K562 (cell line): ENCODE measurements around the gene ABHD8. TPM values are rescaled to one million over a fixed set of nuclear protein-coding genes. Genes with fewer than 3 reads are reported as not detected.

Source experiments
- KLF1 ChIP-seq: fragments of 450-650 bp; IDR thresholded peaks from 2 replicates; pipeline ENCODE4 v1.6.1; 2016; ENCODE audit warnings: missing genetic modification characterization, missing compliant biosample characterization
- LCOR ChIP-seq: sonication (generic); formaldehyde crosslinking; IDR thresholded peaks from 2 replicates; pipeline ENCODE4 v1.8.0; 2022; ENCODE audit warnings: mild to moderate bottlenecking, missing genetic modification reagents
- RB1 ChIP-seq: fragments of 450-650 bp; IDR thresholded peaks from 2 replicates; pipeline ENCODE4 v1.6.1; 2017; ENCODE audit warnings: low read depth, mild to moderate bottlenecking
- SUPT5H ChIP-seq: fragments of 450-650 bp; IDR thresholded peaks from 2 replicates; pipeline ENCODE4 v1.6.1; 2016
- TEAD1 ChIP-seq, 2 experiments: fragments of 450-650 bp in 1 of 2; sonication (generic) in 1 of 2; formaldehyde crosslinking; IDR thresholded peaks; 2 replicates each; pipeline versions ENCODE4 v1.4.0 to v1.8.0; 2020 to 2022; ENCODE audit warnings: mild to moderate bottlenecking in 2 of 2, missing genetic modification reagents in 1 of 2
- TRIM24 ChIP-seq, 2 experiments: fragments of 450-650 bp; IDR thresholded peaks; 2 replicates each; pipeline ENCODE4 v1.6.1; 2016
- ZNF12 ChIP-seq: sonication (generic); formaldehyde crosslinking; IDR thresholded peaks from 2 replicates; pipeline ENCODE4 v1.4.0; 2020; ENCODE audit warnings: mild to moderate bottlenecking, missing genetic modification reagents
- ZNF347 ChIP-seq: fragments of 450-650 bp; formaldehyde crosslinking; IDR thresholded peaks from 2 replicates; pipeline ENCODE4 v1.4.0; 2020; ENCODE audit warnings: low read depth, mild to moderate bottlenecking, moderate library complexity
- polyA plus RNA-seq, 8 experiments: library from polyadenylated mRNA; depleted of rRNA in 4 of 8; stranded (reverse) in 5 of 8; unstranded in 3 of 8; fragments of >200 nt; fragmentation: Nextera tagmentation in 2 of 8; fragmentation: Illumina TruSeq in 1 of 8; extraction: Ambion mirVana in 2 of 8; extraction: Trizol in 1 of 8; gene quantifications; 2 replicates each; pipeline versions ENCODE4 v1.2.1 to v1.2.3, GENCODE V29; 2011 to 2014; ENCODE audit warnings: inconsistent platforms in 1 of 8, missing spikeins in 1 of 8
- total RNA-seq, 7 experiments: library from RNA; depleted of rRNA in 6 of 7; stranded (reverse); fragments of >200 nt in 6 of 7; fragmentation: Illumina TruSeq in 2 of 7; extraction: Trizol in 2 of 7; gene quantifications; 2 replicates each; pipeline versions ENCODE4 v1.2.1 to v1.2.3, GENCODE V29; 2011 to 2021; ENCODE audit warnings: low replicate concordance in 1 of 7
- TF ChIP-seq, protein P1 (sequence below), 2 experiments: fragments of 450-650 bp; IDR thresholded peaks; 2 replicates each; pipeline ENCODE4 v1.6.1; 2016; ENCODE audit warnings: mild to moderate bottlenecking in 2 of 2, borderline replicate concordance in 1 of 2, low read depth in 1 of 2, moderate library complexity in 1 of 2
- TF ChIP-seq, protein P2 (sequence below): sonication (generic); formaldehyde crosslinking; IDR thresholded peaks from 2 replicates; pipeline ENCODE4 v1.8.0; 2022; ENCODE audit warnings: missing genetic modification reagents, mild to moderate bottlenecking, moderate library complexity, borderline replicate concordance
- TF ChIP-seq, protein P3 (sequence below): fragments of 450-650 bp; formaldehyde crosslinking; IDR thresholded peaks from 2 replicates; pipeline ENCODE4 v1.4.0; 2022; ENCODE audit warnings: mild to moderate bottlenecking, moderate library complexity
- TF ChIP-seq, protein P4 (sequence below): fragments of 200-800 bp; sonication (Bioruptor generic); IDR thresholded peaks from 2 replicates; pipeline ENCODE4 v1.6.1; 2017; ENCODE audit warnings: missing genetic modification characterization, missing compliant biosample characterization
- TF ChIP-seq, protein P5 (sequence below): fragments of 450-650 bp; IDR thresholded peaks from 2 replicates; pipeline ENCODE4 v1.6.1; 2016; ENCODE audit warnings: borderline replicate concordance

ABHD8 gene
- total and polyA plus RNA-seq, 9 of the 15 experiments (the other 6 are each of a cell fraction or from before 2014, with no cell fraction given): 0.04 to 6.6 (median 2.0) TPM; not detected in 1

DNA sequence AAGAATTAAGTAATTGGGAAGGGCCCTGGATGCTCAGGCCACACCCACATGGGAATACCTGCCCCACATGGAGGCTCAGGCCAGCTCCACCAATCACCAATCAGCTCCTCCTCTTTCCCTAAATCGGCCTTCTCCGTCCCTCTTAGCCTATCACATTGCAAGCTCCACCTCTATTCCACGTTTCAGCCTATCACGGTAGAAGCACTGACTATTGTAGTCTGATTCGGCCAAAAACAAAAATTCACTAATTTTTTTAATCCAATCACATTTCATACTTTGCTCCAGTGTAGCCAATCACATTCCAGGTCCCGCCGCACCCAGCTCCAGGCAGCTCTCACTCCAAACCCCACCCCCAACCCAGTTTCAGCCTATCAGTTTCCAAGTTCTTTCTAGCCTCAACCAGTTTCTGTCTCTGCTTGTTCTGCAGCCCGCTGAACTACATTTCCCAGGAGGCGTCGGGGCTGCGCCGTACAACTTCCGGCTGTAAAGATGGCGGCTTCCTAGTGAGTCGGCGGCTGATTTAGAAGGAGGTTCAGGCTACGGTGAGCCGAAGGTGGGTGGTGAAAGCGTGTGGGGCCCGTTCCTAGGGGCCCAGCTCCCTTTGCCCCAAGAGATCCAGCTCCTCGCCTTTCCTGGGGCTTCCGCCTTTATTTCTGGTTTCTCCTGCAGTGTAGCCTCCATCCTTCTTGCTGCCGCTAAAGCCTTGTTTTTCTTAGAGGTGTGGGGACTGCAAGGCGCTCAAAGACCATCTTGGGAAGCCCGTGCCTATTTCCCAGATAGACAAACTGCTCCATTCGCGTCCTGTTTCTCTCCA lies 36.0 kb downstream of the ABHD8 start, which contains the start of gene BABAM1 (continued):
- TF ChIP-seq, protein P1, sequence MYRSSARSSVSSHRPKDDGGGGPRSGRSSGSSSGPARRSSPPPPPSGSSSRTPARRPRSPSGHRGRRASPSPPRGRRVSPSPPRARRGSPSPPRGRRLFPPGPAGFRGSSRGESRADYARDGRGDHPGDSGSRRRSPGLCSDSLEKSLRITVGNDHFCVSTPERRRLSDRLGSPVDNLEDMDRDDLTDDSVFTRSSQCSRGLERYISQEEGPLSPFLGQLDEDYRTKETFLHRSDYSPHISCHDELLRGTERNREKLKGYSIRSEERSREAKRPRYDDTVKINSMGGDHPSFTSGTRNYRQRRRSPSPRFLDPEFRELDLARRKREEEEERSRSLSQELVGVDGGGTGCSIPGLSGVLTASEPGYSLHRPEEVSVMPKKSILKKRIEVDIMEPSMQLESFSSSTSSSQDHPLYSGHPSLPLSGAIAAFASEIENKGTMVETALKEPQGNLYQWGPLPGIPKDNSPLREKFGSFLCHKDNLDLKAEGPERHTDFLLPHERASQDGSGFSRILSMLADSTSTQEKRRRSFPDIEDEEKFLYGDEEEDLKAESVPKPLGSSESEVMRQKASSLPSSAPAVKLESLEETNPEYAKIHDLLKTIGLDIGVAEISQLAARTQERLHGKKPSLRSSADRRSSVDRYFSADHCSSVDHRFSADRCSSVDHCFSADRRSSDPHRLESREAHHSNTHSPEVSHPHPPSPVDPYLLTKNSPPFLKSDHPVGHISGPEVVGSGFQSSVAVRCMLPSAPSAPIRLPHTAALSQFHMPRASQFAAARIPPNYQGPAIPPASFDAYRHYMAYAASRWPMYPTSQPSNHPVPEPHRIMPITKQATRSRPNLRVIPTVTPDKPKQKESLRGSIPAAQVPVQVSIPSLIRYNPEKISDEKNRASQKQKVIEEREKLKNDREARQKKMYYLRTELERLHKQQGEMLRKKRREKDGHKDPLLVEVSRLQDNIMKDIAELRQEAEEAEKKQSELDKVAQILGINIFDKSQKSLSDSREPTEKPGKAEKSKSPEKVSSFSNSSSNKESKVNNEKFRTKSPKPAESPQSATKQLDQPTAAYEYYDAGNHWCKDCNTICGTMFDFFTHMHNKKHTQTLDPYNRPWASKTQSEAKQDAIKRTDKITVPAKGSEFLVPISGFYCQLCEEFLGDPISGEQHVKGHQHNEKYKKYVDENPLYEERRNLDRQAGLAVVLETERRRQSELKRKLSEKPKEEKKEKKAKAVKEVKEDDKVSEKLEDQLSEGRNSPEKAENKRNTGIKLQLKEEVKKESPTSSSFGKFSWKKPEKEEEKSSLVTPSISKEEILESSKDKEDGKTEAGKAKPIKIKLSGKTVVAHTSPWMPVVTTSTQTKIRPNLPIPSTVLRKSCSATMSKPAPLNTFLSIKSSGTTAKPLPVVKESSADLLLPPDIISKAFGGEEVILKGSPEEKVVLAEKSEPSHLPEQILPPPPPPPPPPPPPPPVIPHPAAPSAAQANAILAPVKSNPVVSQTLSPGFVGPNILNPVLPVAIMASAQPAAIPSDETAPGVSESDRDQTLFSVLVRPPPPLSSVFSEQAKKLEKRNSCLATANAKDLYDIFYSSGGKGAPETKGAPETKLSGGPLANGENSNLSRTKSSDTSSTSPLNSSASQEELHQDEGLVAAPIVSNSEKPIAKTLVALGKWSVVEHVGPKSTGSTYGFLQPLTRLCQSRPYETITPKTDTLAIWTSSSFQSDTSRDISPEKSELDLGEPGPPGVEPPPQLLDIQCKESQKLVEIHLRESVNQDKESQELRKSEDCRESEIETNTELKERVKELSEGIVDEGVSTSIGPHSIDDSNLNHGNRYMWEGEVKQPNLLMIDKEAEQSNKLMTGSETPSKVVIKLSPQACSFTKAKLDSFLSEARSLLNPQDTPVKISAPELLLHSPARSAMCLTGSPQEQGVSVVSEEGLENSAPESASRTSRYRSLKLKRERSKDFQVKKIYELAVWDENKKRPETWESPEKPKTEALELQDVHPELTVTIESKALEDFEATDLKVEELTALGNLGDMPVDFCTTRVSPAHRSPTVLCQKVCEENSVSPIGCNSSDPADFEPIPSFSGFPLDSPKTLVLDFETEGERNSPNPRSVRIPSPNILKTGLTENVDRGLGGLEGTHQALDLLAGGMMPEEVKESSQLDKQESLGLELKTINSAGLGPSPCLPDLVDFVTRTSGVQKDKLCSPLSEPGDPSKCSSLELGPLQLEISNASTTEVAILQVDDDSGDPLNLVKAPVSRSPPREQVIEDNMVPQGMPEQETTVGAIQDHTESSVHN (IDR thresholded peaks at IDR 0.05; ENCODE audit: borderline replicate concordance in 1 of 2, low read depth in 1 of 2): no peak
- TF ChIP-seq, protein P2, sequence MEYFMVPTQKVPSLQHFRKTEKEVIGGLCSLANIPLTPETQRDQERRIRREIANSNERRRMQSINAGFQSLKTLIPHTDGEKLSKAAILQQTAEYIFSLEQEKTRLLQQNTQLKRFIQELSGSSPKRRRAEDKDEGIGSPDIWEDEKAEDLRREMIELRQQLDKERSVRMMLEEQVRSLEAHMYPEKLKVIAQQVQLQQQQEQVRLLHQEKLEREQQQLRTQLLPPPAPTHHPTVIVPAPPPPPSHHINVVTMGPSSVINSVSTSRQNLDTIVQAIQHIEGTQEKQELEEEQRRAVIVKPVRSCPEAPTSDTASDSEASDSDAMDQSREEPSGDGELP: peak; percentile 79
- TF ChIP-seq, protein P3, sequence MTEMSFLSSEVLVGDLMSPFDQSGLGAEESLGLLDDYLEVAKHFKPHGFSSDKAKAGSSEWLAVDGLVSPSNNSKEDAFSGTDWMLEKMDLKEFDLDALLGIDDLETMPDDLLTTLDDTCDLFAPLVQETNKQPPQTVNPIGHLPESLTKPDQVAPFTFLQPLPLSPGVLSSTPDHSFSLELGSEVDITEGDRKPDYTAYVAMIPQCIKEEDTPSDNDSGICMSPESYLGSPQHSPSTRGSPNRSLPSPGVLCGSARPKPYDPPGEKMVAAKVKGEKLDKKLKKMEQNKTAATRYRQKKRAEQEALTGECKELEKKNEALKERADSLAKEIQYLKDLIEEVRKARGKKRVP: no peak
- TF ChIP-seq, protein P4, sequence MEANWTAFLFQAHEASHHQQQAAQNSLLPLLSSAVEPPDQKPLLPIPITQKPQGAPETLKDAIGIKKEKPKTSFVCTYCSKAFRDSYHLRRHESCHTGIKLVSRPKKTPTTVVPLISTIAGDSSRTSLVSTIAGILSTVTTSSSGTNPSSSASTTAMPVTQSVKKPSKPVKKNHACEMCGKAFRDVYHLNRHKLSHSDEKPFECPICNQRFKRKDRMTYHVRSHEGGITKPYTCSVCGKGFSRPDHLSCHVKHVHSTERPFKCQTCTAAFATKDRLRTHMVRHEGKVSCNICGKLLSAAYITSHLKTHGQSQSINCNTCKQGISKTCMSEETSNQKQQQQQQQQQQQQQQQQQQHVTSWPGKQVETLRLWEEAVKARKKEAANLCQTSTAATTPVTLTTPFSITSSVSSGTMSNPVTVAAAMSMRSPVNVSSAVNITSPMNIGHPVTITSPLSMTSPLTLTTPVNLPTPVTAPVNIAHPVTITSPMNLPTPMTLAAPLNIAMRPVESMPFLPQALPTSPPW (CRISPR knock-in tag): peak; percentile 82
- TF ChIP-seq SUPT5H (peak; percentile 85), RB1 (no peak; the same call in 1 of the 2 replicates), ZNF347 (CRISPR knock-in tag) (no peak), KLF1 (no peak), TRIM24 (IDR thresholded peaks at IDR 0.05) (no peak), LCOR (CRISPR knock-in tag) (peak; percentile 73), ZNF12 (CRISPR knock-in tag) (no peak), TEAD1 (CRISPR knock-in tag; IDR thresholded peaks at IDR 0.05) (peak in 1 of 2 experiments; percentile 59; a peak in 1 of 4 replicates)
- TF ChIP-seq, protein P5, sequence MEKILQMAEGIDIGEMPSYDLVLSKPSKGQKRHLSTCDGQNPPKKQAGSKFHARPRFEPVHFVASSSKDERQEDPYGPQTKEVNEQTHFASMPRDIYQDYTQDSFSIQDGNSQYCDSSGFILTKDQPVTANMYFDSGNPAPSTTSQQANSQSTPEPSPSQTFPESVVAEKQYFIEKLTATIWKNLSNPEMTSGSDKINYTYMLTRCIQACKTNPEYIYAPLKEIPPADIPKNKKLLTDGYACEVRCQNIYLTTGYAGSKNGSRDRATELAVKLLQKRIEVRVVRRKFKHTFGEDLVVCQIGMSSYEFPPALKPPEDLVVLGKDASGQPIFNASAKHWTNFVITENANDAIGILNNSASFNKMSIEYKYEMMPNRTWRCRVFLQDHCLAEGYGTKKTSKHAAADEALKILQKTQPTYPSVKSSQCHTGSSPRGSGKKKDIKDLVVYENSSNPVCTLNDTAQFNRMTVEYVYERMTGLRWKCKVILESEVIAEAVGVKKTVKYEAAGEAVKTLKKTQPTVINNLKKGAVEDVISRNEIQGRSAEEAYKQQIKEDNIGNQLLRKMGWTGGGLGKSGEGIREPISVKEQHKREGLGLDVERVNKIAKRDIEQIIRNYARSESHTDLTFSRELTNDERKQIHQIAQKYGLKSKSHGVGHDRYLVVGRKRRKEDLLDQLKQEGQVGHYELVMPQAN: peak; percentile 81; the same call in 1 of the 2 replicates
